ENCODE data around the gene PCP4L1.
A peak's percentile ranks its signal among the peaks of the same experiment; 100 is the strongest.

Gene PCP4L1

GRCh38 chr1:161218301-161219077, 40.1 kb upstream of the PCP4L1 start:
- Histone ChIP-seq H3K9me2 (replicated peaks; ENCODE audit: insufficient read depth, low read length) (no peaks in the 10 kb centered on the region), H3K36me3 (replicated peaks; ENCODE audit: insufficient read depth, low read length) (peaks cover 3% of the 10 kb centered on the region; the same call in 1 of the 2 replicates), H3K4me3 (ENCODE audit: low read length) (no peak overlapping the region), H3F3A (ENCODE audit: insufficient read depth, low read length) (peaks cover 28% of the 10 kb centered on the region), H3K27me3 (replicated peaks; ENCODE audit: insufficient read depth, low read length) (no peaks in the 10 kb centered on the region), H3K4me2 (ENCODE audit: low read depth, low read length) (no peak overlapping the region; the same call in 1 of the 2 replicates), H3K4me1 (ENCODE audit: low read length) (peaks cover 28% of the 10 kb centered on the region), H3K9me3 (replicated peaks; ENCODE audit: insufficient read depth, low read length) (no peaks in the 10 kb centered on the region), H3K27ac (ENCODE audit: low read length) (peak overlapping the region; percentile 70; the same call in 1 of the 2 replicates), H4K20me1 (ENCODE audit: insufficient read depth, low read length) (no peaks in the 10 kb centered on the region), H2AFZ (ENCODE audit: low read length) (no peak overlapping the region), H3K79me2 (ENCODE audit: low read length) (no peaks in the 10 kb centered on the region), H3K9ac (ENCODE audit: low read length) (no peak overlapping the region)
- DNase-seq: no peak
- TF ChIP-seq, protein P1, sequence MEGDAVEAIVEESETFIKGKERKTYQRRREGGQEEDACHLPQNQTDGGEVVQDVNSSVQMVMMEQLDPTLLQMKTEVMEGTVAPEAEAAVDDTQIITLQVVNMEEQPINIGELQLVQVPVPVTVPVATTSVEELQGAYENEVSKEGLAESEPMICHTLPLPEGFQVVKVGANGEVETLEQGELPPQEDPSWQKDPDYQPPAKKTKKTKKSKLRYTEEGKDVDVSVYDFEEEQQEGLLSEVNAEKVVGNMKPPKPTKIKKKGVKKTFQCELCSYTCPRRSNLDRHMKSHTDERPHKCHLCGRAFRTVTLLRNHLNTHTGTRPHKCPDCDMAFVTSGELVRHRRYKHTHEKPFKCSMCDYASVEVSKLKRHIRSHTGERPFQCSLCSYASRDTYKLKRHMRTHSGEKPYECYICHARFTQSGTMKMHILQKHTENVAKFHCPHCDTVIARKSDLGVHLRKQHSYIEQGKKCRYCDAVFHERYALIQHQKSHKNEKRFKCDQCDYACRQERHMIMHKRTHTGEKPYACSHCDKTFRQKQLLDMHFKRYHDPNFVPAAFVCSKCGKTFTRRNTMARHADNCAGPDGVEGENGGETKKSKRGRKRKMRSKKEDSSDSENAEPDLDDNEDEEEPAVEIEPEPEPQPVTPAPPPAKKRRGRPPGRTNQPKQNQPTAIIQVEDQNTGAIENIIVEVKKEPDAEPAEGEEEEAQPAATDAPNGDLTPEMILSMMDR (IDR thresholded peaks at IDR 0.05; ENCODE audit: low read length): no peak
- no peak for TF ChIP-seq EZH2phosphoT487 (IDR thresholded peaks at IDR 0.05; ENCODE audit: low read length)

DNA sequence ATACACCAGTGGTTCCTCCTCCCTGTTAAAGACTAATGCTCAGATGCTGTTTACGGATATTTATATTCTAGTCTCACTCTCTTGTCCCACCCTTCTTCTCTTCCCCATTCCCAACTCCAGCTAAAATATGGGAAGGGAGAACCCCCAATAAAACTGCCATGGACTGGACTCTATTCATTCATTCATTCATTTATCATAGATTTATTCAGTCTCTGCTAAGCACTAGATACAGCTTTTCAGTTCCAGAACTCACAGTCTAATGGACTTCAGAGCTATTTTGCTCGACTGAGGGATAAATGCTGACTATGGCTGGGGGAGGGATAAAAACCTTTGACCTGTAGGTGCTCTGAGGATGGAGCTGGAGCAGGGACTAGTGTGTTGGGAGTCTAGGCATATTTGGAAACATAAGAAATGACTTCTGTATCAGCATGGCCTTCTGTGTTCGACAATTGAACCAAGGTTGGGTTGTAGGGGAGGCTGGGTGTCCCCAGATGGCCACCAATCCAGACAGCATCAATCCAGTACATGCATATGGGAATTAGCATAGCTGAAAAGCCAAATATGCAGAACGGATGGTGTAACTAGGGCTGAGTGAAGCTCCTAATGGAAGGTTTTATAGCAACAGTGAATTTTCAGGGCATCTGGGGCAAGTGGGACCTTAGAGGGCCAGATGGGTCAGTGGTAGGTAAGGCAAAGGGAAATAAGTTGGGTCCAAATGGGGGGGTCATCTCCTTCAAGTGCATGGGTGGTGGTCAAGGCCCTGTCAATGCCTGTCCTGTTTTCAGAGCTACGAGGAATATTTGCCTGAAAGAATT, 39.3 kb upstream of the PCP4L1 start:
- DNase-seq: no peak
- H3K4me1 ChIP-seq (ENCODE audit: low read length): peaks cover 28% of the 10 kb centered on the region
- peaks cover 28% of the 10 kb centered on the region for H3F3A ChIP-seq (ENCODE audit: insufficient read depth, low read length)
- no peak overlapping the region for H3K4me3 ChIP-seq (ENCODE audit: low read length)
- H3K27me3 ChIP-seq (replicated peaks; ENCODE audit: insufficient read depth, low read length): no peaks in the 10 kb centered on the region
- no peaks in the 10 kb centered on the region for H3K9me3 ChIP-seq (replicated peaks; ENCODE audit: insufficient read depth, low read length)
- no peak overlapping the region for H2AFZ ChIP-seq (ENCODE audit: low read length)
- no peak overlapping the region for H3K4me2 ChIP-seq (ENCODE audit: low read depth, low read length)
- TF ChIP-seq, protein P1 (IDR thresholded peaks at IDR 0.05; ENCODE audit: low read length): no peak
- TF ChIP-seq EZH2phosphoT487 (IDR thresholded peaks at IDR 0.05; ENCODE audit: low read length): no peak
- H3K9ac ChIP-seq (ENCODE audit: low read length): no peak overlapping the region
- H3K79me2 ChIP-seq (ENCODE audit: low read length): no peaks in the 10 kb centered on the region
- no peaks in the 10 kb centered on the region for H4K20me1 ChIP-seq (ENCODE audit: insufficient read depth, low read length)
- H3K36me3 ChIP-seq (replicated peaks; ENCODE audit: insufficient read depth, low read length): no peaks in the 10 kb centered on the region
- no peaks in the 10 kb centered on the region for H3K9me2 ChIP-seq (replicated peaks; ENCODE audit: insufficient read depth, low read length)
- no peak overlapping the region for H3K27ac ChIP-seq (ENCODE audit: low read length)

DNA sequence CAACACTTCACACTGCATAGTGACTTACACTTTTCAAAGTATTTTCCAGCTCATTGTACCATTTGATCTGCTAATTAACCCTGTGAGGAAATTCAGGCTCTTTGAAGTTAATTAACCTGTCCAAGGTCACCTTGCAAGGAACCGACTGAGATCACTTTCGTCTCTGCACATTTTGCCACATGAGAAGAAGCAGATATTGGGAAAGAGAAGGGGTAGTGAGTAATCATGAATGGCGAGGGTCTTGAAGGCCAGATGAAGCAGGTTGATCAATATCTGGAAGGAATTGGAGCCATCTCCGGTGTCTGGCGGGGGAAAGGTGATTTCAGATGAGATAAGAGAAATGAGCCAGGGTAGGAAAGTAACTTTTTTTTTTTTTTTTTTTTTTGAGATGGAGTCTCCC, 38.5 kb upstream of the PCP4L1 start:
- Histone ChIP-seq H3K9me3 (replicated peaks; ENCODE audit: insufficient read depth, low read length) (no peaks in the 10 kb centered on the region), H3K27ac (ENCODE audit: low read length) (no peak overlapping the region), H3K4me2 (ENCODE audit: low read depth, low read length) (no peak overlapping the region), H3K27me3 (replicated peaks; ENCODE audit: insufficient read depth, low read length) (no peaks in the 10 kb centered on the region), H2AFZ (ENCODE audit: low read length) (no peak overlapping the region), H3K36me3 (replicated peaks; ENCODE audit: insufficient read depth, low read length) (no peaks in the 10 kb centered on the region), H3K4me1 (ENCODE audit: low read length) (peaks cover 30% of the 10 kb centered on the region), H3K79me2 (ENCODE audit: low read length) (no peaks in the 10 kb centered on the region), H4K20me1 (ENCODE audit: insufficient read depth, low read length) (no peaks in the 10 kb centered on the region), H3K4me3 (ENCODE audit: low read length) (no peak overlapping the region), H3K9me2 (replicated peaks; ENCODE audit: insufficient read depth, low read length) (no peaks in the 10 kb centered on the region), H3F3A (ENCODE audit: insufficient read depth, low read length) (peaks cover 29% of the 10 kb centered on the region), H3K9ac (ENCODE audit: low read length) (no peak overlapping the region)
- no peak for DNase-seq
- TF ChIP-seq EZH2 (optimal IDR thresholded peaks at IDR 0.05; ENCODE audit: low read depth, low read length): no peak
- TF ChIP-seq, protein P1 (IDR thresholded peaks at IDR 0.05; ENCODE audit: low read length): no peak
- no peak for TF ChIP-seq EZH2phosphoT487 (IDR thresholded peaks at IDR 0.05; ENCODE audit: low read length)

Data from MM.1S (cell line).